HepG2 (cell line): ENCODE results near the gene PRPSAP1. TPM values are rescaled to one million over a fixed set of nuclear protein-coding genes. Genes with fewer than 3 reads are reported as not detected.

Source experiments
- NKX3-1 ChIP-seq: sonication (generic); formaldehyde crosslinking; IDR thresholded peaks from 2 replicates; pipeline ENCODE4 v1.5.0; 2020; ENCODE audit warnings: missing genetic modification reagents
- SNAI1 ChIP-seq: sonication (generic); formaldehyde crosslinking; IDR thresholded peaks from 2 replicates; pipeline ENCODE4 v1.5.0; 2020; ENCODE audit warnings: mild to moderate bottlenecking, missing genetic modification reagents, borderline replicate concordance
- ZNF552 ChIP-seq: sonication (generic); formaldehyde crosslinking; IDR thresholded peaks from 2 replicates; pipeline ENCODE4 v1.9.0; 2022; ENCODE audit warnings: missing genetic modification reagents, mild to moderate bottlenecking, borderline replicate concordance
- polyA plus RNA-seq, 8 experiments: library from polyadenylated mRNA; depleted of rRNA in 3 of 8; stranded (reverse) in 7 of 8; unstranded in 1 of 8; fragments of >200 nt; fragmentation: Illumina TruSeq in 4 of 8; extraction: Trizol in 4 of 8; gene quantifications; 2 replicates each; pipeline versions ENCODE4 v1.2.1 to v1.2.3, GENCODE V29; 2011 to 2016; ENCODE audit warnings: low read depth in 4 of 8, missing spikeins in 1 of 8, mixed read lengths in 1 of 8; ENCODE audit not compliant: insufficient read depth in 1 of 8
- total RNA-seq, 5 experiments: library from RNA; depleted of rRNA; stranded (reverse); fragments of >200 nt; fragmentation: Illumina TruSeq; extraction: Trizol; gene quantifications; 2 replicates each; pipeline ENCODE4 v1.2.3, GENCODE V29; 2016; ENCODE audit warnings: low read depth in 1 of 5
- TF ChIP-seq, protein P1 (sequence below): sonication (generic); formaldehyde crosslinking; IDR thresholded peaks from 2 replicates; pipeline ENCODE4 v1.8.0; 2022; ENCODE audit warnings: missing genetic modification reagents, mild to moderate bottlenecking, inconsistent platforms, borderline replicate concordance
- TF ChIP-seq, protein P2 (sequence below), 2 experiments: IDR thresholded peaks; 2 replicates each; pipeline ENCODE4 v1.6.1; 2011 to 2012; ENCODE audit warnings: low read length in 2 of 2, borderline replicate concordance in 1 of 2, low read depth in 1 of 2, mild to moderate bottlenecking in 1 of 2, moderate library complexity in 1 of 2
- TF ChIP-seq, protein P3 (sequence below): sonication (generic); formaldehyde crosslinking; IDR thresholded peaks from 2 replicates; pipeline ENCODE4 v1.5.1; 2020; ENCODE audit warnings: mild to moderate bottlenecking, missing genetic modification reagents, moderate library complexity
- TF ChIP-seq, protein P4 (sequence below): sonication (generic); formaldehyde crosslinking; IDR thresholded peaks from 2 replicates; pipeline ENCODE4 v1.4.0; 2020; ENCODE audit warnings: missing genetic modification reagents, borderline replicate concordance
- TF ChIP-seq, protein P5 (sequence below): sonication (generic); formaldehyde crosslinking; IDR thresholded peaks from 2 replicates; pipeline ENCODE4 v1.4.0; 2020; ENCODE audit warnings: mild to moderate bottlenecking, missing genetic modification reagents

Gene PRPSAP1
- total and polyA plus RNA-seq, 2 of the 13 experiments (the other 11 are each of a cell fraction or from before 2014, with no cell fraction given) = 91.1 to 314 TPM

DNA sequence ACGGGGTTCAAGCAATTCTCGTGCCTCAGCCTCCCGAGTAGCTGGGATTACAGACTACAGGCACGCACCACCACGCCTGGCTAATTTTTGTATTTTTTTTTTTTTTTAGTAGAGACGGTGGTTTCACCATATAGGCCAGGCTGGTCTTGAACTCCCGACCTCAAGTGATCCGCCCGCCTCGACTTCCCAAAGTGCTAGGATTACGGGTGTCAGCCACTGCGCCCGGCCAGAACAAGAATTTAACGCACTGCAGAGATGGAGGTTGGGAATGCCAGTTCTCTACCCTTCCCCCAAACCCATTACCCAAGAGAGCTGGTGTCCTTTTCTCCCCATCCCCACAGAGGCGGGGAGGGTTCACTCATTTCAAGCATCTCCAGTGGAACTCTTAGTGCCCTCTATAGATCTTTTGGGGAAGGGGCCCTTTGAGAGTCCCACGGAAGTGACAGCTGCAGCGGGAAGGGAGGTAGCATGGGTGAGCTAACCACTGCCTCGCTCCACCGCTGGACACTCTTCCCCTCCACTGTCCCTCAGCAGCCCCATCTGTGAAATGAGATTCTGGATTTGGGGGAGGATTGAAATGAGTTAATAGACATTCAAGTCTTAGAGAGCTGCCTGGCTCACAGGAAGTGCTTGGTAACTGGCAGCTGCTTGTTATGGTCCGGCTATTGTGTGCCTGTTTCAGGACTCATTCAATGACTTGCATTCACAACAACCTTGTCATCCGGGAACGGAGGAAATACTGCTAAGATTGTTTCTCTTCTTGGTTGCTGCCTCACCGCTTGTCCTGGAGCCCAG, 92.1 kb downstream of the PRPSAP1 start (continued):
- TF ChIP-seq, protein P1, sequence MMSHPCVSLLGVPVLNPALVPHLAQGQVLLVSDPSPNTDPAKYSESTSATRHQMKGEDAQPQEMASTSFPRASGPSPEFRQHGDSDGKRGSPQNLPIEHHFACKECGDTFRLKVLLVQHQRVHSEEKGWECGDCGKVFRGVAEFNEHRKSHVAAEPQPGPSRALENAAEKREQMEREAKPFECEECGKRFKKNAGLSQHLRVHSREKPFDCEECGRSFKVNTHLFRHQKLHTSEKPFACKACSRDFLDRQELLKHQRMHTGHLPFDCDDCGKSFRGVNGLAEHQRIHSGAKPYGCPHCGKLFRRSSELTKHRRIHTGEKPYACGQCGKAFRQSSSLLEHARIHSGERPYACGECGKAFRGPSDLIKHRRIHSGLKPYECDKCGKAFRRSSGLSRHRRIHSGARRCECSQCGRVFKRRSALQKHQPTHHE (CRISPR knock-in tag) = no peak
- TF ChIP-seq NKX3-1 (CRISPR knock-in tag) (no peak), SNAI1 (CRISPR knock-in tag) (no peak), ZNF552 (no peak)
- TF ChIP-seq, protein P2, sequence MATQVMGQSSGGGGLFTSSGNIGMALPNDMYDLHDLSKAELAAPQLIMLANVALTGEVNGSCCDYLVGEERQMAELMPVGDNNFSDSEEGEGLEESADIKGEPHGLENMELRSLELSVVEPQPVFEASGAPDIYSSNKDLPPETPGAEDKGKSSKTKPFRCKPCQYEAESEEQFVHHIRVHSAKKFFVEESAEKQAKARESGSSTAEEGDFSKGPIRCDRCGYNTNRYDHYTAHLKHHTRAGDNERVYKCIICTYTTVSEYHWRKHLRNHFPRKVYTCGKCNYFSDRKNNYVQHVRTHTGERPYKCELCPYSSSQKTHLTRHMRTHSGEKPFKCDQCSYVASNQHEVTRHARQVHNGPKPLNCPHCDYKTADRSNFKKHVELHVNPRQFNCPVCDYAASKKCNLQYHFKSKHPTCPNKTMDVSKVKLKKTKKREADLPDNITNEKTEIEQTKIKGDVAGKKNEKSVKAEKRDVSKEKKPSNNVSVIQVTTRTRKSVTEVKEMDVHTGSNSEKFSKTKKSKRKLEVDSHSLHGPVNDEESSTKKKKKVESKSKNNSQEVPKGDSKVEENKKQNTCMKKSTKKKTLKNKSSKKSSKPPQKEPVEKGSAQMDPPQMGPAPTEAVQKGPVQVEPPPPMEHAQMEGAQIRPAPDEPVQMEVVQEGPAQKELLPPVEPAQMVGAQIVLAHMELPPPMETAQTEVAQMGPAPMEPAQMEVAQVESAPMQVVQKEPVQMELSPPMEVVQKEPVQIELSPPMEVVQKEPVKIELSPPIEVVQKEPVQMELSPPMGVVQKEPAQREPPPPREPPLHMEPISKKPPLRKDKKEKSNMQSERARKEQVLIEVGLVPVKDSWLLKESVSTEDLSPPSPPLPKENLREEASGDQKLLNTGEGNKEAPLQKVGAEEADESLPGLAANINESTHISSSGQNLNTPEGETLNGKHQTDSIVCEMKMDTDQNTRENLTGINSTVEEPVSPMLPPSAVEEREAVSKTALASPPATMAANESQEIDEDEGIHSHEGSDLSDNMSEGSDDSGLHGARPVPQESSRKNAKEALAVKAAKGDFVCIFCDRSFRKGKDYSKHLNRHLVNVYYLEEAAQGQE (IDR thresholded peaks at IDR 0.05; ENCODE audit: borderline replicate concordance in 1 of 2, low read depth in 1 of 2, low read length in 2 of 2) = no peak
- TF ChIP-seq, protein P3, sequence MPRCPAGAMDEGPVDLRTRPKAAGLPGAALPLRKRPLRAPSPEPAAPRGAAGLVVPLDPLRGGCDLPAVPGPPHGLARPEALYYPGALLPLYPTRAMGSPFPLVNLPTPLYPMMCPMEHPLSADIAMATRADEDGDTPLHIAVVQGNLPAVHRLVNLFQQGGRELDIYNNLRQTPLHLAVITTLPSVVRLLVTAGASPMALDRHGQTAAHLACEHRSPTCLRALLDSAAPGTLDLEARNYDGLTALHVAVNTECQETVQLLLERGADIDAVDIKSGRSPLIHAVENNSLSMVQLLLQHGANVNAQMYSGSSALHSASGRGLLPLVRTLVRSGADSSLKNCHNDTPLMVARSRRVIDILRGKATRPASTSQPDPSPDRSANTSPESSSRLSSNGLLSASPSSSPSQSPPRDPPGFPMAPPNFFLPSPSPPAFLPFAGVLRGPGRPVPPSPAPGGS (CRISPR knock-in tag) = no peak
- TF ChIP-seq, protein P4, sequence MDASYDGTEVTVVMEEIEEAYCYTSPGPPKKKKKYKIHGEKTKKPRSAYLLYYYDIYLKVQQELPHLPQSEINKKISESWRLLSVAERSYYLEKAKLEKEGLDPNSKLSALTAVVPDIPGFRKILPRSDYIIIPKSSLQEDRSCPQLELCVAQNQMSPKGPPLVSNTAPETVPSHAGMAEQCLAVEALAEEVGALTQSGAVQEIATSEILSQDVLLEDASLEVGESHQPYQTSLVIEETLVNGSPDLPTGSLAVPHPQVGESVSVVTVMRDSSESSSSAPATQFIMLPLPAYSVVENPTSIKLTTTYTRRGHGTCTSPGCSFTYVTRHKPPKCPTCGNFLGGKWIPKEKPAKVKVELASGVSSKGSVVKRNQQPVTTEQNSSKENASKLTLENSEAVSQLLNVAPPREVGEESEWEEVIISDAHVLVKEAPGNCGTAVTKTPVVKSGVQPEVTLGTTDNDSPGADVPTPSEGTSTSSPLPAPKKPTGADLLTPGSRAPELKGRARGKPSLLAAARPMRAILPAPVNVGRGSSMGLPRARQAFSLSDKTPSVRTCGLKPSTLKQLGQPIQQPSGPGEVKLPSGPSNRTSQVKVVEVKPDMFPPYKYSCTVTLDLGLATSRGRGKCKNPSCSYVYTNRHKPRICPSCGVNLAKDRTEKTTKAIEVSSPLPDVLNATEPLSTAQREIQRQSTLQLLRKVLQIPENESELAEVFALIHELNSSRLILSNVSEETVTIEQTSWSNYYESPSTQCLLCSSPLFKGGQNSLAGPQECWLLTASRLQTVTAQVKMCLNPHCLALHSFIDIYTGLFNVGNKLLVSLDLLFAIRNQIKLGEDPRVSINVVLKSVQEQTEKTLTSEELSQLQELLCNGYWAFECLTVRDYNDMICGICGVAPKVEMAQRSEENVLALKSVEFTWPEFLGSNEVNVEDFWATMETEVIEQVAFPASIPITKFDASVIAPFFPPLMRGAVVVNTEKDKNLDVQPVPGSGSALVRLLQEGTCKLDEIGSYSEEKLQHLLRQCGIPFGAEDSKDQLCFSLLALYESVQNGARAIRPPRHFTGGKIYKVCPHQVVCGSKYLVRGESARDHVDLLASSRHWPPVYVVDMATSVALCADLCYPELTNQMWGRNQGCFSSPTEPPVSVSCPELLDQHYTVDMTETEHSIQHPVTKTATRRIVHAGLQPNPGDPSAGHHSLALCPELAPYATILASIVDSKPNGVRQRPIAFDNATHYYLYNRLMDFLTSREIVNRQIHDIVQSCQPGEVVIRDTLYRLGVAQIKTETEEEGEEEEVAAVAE = no peak
- TF ChIP-seq, protein P5, sequence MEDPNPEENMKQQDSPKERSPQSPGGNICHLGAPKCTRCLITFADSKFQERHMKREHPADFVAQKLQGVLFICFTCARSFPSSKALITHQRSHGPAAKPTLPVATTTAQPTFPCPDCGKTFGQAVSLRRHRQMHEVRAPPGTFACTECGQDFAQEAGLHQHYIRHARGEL = no peak
